HG03045 (cell line): Measurements from ENCODE around the gene PCDHGA10.
A peak's percentile ranks its signal among the peaks of the same experiment; 100 is the strongest.
"Not testable (repeated sequence)": the region's sequence is repeated elsewhere in the genome, so short reads cannot be mapped to it uniquely, and the experiment has no call there.

Experiments
- ATAC-seq: cut with Tn5 transposase; IDR thresholded peaks from one replicate; pipeline ENCODE4 v1.9.1; 2021; ENCODE audit warnings: mild to moderate bottlenecking, moderate library complexity; ENCODE audit not compliant: unreplicated experiment

The PCDHGA10 gene

GRCh38 chr5:141412854-141413539 is at the start of gene PCDHGA10:
Gene PCDHGA10 (plus strand): TSS chr5:141412987. CDS start chr5:141413176, 189 bp downstream.
- peak; percentile 59 for ATAC-seq

DNA sequence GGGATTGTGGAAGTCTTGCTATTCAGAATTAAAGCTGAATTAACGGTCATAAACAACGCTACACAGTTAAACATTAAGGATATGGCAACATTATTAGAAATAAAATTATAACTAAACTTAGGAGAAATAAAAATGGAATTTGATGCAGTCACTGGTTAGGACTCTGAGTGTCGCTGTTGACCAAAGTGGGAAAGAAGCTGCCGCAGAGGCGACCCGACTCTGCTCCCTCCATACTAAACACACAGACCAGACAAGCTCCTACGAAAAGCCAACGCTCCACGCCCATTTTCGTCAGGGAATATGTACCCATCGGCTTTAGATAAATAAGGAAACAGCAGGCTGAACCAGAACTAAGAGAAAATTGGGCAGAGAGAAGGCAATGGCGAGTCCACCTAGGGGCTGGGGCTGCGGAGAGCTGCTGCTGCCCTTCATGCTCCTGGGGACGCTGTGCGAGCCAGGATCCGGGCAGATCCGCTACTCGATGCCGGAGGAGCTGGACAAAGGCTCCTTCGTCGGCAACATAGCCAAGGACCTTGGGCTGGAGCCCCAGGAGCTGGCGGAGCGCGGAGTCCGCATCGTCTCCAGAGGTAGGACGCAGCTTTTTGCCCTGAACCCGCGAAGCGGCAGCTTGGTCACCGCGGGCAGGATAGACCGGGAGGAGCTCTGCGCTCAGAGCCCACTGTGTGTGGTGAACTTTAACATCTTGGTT is 48.7 kb upstream of the PCDHGA10 start, which contains the start of gene PCDHGA5:
Gene PCDHGA5, plus strand, starts transcription at position 211 of the 709 bp plus-strand sequence. Its CDS starts 169 bp downstream, at position 380.
- ATAC-seq = no peak

- ATAC-seq = no peak
These were observed 46.5 kb upstream of the PCDHGA10 start for GRCh38 chr5:141366016-141366896.

DNA sequence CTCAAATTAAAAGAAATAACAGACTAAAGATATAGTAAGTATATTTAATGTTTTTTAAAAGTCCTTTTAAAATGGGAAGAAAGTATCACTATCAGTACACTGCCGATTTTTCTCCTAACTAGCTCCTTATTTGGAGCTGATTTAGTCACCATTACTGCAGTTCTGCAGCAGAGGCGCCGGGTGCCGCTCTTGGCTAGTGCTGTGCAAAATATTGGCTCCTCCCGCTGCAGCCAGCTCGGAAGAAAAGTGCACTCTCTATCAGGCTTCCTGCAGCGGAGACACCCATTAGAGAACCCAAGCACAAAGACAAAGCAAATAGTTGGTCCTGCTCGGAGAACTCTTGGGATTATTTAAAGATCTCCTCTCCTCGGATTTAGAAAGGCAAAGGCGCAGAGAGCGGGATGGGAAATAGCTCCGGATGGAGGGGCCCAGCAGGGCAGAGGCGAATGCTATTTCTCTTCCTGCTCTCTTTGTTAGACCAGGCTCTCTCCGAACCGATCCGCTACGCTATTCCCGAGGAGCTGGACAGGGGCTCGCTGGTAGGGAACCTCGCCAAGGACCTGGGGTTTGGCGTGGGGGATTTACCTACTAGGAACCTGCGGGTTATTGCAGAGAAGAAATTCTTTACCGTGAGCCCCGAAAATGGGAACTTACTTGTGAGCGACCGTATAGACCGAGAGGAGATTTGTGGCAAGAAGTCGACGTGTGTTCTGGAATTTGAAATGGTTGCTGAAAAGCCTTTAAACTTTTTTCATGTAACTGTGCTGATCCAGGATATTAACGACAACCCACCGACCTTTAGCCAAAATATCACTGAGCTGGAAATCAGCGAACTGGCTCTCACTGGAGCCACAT is 42.6 kb upstream of the PCDHGA10 start, which contains the start of gene PCDHGB3:
Gene PCDHGB3, plus strand, starts transcription at position 249 of the 855 bp plus-strand sequence. Its CDS starts 153 bp downstream, at position 402.
- ATAC-seq = peak; percentile 61

- no peak for ATAC-seq
These were observed 41.0 kb upstream of the PCDHGA10 start for GRCh38 chr5:141371572-141372475.

DNA sequence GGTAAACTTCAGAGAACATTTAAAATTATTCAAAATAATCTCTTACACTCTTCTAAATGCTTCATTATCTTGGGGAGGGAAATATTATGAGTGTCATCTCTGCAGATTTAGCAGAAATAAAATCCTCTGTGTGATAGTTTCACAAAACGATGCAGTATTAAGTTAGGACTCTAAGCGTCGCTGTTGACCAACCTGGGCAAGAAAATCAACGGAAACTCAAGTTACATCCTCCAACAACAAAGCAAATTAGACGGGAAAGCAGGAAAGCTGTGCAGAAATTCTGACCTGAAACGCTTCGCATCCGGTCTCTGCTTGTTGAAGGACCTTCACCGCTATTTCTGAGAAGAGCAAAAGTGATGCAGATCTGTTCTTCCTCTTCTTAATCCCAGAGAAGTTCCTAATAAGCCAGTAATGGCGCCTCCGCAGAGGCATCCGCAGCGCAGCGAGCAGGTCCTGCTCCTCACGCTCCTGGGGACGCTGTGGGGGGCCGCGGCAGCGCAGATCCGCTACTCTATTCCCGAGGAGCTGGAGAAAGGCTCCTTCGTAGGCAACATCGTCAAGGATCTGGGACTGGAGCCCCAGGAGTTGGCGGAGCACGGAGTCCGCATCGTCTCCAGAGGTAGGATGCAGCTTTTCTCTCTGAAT is 39.0 kb upstream of the PCDHGA10 start, which contains the start of gene PCDHGA6:
Gene PCDHGA6, plus strand, starts transcription at position 219 of the 645 bp plus-strand sequence. Its CDS starts 193 bp downstream, at position 412.
- ATAC-seq = no peak

GRCh38 chr5:141374627-141375026 is 38.2 kb upstream of the PCDHGA10 start:
- no peak for ATAC-seq

- not testable (repeated sequence) for ATAC-seq
These were observed 37.2 kb upstream of the PCDHGA10 start for GRCh38 chr5:141375444-141376155.

DNA sequence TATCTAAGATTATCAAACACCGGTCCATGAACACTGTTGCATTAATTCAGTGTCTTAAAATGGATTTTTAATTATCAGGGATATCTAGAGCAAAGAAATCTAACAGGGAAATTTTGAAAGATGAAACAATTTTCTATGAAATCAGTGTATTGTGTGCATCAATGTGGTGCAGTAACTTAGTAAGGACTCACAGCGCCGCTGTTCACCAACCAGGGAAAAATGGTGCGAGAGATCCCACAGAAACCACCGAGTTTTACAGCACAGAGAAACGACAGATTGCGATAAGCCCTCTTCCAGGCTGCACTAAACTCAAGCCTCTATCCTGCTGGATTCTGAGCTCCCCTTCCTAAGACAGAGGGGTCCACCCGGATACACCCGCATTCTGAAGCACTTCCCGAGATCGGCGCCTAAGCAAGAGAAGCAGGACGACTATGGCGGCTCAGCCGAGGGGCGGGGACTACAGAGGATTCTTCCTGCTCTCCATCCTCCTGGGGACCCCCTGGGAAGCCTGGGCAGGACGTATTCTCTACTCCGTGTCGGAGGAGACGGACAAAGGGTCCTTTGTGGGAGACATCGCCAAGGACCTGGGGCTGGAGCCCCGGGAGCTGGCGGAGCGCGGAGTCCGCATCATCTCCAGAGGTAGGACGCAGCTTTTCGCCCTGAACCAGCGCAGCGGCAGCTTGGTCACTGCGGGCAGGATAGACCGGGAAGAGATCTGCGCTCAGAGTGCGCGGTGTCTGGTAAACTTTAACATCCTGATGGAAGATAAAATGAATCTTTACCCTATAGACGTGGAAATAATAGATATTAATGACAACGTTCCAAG is 30.1 kb upstream of the PCDHGA10 start, which contains the start of gene PCDHGA7:
Gene PCDHGA7, plus strand, starts transcription at position 274 of the 826 bp plus-strand sequence. Its CDS starts 158 bp downstream, at position 432.
- ATAC-seq = no peak

- no peak for ATAC-seq
These were observed 29.4 kb upstream of the PCDHGA10 start for GRCh38 chr5:141383345-141383744.

DNA sequence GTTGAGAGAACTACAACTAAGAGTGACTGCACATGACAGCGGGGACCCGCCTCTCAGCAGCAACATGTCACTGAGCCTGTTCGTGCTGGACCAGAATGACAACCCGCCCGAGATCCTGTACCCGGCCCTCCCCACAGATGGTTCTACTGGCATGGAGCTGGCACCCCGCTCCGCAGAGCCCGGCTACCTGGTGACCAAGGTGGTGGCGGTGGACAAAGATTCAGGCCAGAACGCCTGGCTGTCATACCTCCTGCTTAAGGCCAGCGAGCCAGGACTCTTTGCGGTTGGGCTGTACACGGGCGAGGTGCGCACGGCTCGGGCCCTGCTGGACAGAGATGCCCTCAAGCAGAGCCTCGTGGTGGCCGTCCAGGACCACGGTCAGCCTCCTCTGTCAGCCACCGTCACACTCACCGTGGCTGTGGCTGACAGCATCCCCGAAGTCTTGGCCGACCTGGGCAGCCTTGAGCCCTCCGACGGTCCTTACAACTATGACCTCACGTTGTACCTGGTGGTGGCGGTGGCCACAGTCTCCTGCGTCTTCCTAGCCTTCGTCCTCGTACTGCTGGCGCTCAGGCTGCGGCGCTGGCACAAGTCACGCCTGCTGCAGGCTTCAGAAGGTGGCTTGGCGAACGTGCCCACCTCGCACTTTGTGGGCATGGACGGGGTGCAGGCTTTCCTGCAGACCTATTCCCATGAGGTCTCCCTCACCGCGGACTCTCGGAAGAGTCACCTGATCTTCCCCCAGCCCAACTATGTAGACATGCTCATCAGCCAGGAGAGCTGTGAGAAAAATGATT is 28.1 kb upstream of the PCDHGA10 start:
- no peak for ATAC-seq

GRCh38 chr5:141387557-141388311 is 25.1 kb upstream of the PCDHGA10 start, which contains the start of gene PCDHGB4:
Gene PCDHGB4 (plus strand): TSS chr5:141387698. CDS start chr5:141387885, 187 bp downstream.
- not testable (repeated sequence) for ATAC-seq

DNA sequence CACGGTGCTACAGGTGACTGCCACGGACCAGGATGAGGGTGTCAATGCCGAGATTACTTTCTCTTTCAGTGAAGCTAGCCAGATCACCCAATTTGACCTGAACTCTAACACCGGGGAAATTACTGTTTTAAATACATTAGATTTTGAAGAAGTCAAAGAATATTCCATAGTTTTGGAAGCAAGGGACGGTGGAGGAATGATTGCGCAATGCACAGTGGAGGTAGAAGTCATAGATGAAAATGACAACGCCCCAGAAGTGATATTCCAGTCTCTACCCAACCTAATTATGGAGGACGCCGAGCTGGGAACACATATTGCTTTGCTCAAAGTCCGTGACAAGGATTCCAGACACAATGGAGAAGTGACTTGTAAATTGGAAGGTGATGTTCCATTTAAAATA is 24.1 kb upstream of the PCDHGA10 start:
- ATAC-seq = no peak

- ATAC-seq = no peak
These were observed 23.4 kb upstream of the PCDHGA10 start for GRCh38 chr5:141389153-141390042.
